Measurements from ENCODE around the gene RFTN1.

The RFTN1 gene

GRCh38 chr3:16520241-16520969 lies 6.9 kb upstream of the RFTN1 start:
- intact Hi-C loops (cut with DNase I; ENCODE audit: low total_unique reads): no loop called here
- Histone ChIP-seq H3K9me3 (peaks cover 0 to 3% (median 0%) of the 10 kb centered on the region in 3 donors), H3K27ac (no peak overlapping the region), H3K36me3 (no peaks in the 10 kb centered on the region), H3K4me1 (peaks cover 0 to 6% (median 0%) of the 10 kb centered on the region in 4 donors), H3K27me3 (no peaks in the 10 kb centered on the region), H3K4me3 (no peak overlapping the region)
- TF ChIP-seq CTCF (IDR thresholded peaks at IDR 0.05): no peak
- DNase-seq: no peak

- Histone ChIP-seq H3K27ac (no peak overlapping the region), H3K9me3 (no peaks in the 10 kb centered on the region), H3K27me3 (no peaks in the 10 kb centered on the region), H3K4me1 (peaks cover 0 to 18% (median 9%) of the 10 kb centered on the region in 4 donors), H3K4me3 (no peak overlapping the region), H3K36me3 (no peaks in the 10 kb centered on the region)
- TF ChIP-seq CTCF (IDR thresholded peaks at IDR 0.05): peak; percentile 40 to 57
- DNase-seq: no peak
- intact Hi-C loops (cut with DNase I; ENCODE audit: low total_unique reads): loop anchor here (10.0 kb wide), 1 partner anchor 112 kb away; no protein-coding TSS in a partner anchor
Observed at GRCh38 chr3:16516695-16517481, 3.4 kb upstream of the RFTN1 start.

GRCh38 chr3:16515885-16516420 lies 2.5 kb upstream of the RFTN1 start:
- no peak for DNase-seq
- peaks cover 0 to 27% (median 15%) of the 10 kb centered on the region in 4 donors for H3K4me1 ChIP-seq
- intact Hi-C loops (cut with DNase I; ENCODE audit: low total_unique reads): loop anchor here (10.0 kb wide), 1 partner anchor 111 kb away; no protein-coding TSS in a partner anchor
- no peaks in the 10 kb centered on the region for H3K9me3 ChIP-seq
- H3K4me3 ChIP-seq: no peak overlapping the region
- no peaks in the 10 kb centered on the region for H3K27me3 ChIP-seq
- TF ChIP-seq CTCF (IDR thresholded peaks at IDR 0.05): no peak
- no peak overlapping the region for H3K27ac ChIP-seq
- H3K36me3 ChIP-seq: no peaks in the 10 kb centered on the region

- intact Hi-C loops (cut with DNase I; ENCODE audit: low total_unique reads): loop anchor here (10.0 kb wide), 1 partner anchor 110 kb away; no protein-coding TSS in a partner anchor
- no peak overlapping the region for H3K4me3 ChIP-seq
- no peak for DNase-seq
- H3K9me3 ChIP-seq: no peaks in the 10 kb centered on the region
- H3K4me1 ChIP-seq: peaks cover 0 to 38% (median 16%) of the 10 kb centered on the region in 4 donors
- H3K27ac ChIP-seq: no peak overlapping the region
- no peak for TF ChIP-seq CTCF (IDR thresholded peaks at IDR 0.05)
- H3K36me3 ChIP-seq: no peaks in the 10 kb centered on the region
- H3K27me3 ChIP-seq: no peaks in the 10 kb centered on the region
Observed at GRCh38 chr3:16514755-16515353, 1.4 kb upstream of the RFTN1 start.

- Histone ChIP-seq H3K4me3 (peak overlapping the region; percentile 85 to 91), H3K27ac (peak overlapping the region; percentile 57 to 79), H3K36me3 (no peaks in the 10 kb centered on the region), H3K27me3 (no peaks in the 10 kb centered on the region), H3K4me1 (peaks cover 0 to 45% (median 16%) of the 10 kb centered on the region in 4 donors), H3K9me3 (no peaks in the 10 kb centered on the region)
- no peak for TF ChIP-seq CTCF (IDR thresholded peaks at IDR 0.05)
- no peak for DNase-seq
- intact Hi-C loops (cut with DNase I; ENCODE audit: low total_unique reads): loop anchor here (10.0 kb wide), 1 partner anchor 109 kb away; no protein-coding TSS in a partner anchor
Observed at GRCh38 chr3:16514021-16514700, 662 bp upstream of the RFTN1 start.

Data from tibial artery (tissue), 4 donors.